CMK (cell line): ENCODE data around the gene ACTC1.

Source experiments
- DNase-seq: peaks from one replicate; pipeline ENCODE4 v3.0.0-alpha.2; 2010; ENCODE audit warnings: low read depth

The ACTC1 gene

GRCh38 chr15:34799149-34800101 is 4.1 kb upstream of the ACTC1 start:
- no peak for DNase-seq

- no peak for DNase-seq
Measured at GRCh38 chr15:34796847-34797435, 1.6 kb upstream of the ACTC1 start.

GRCh38 chr15:34794590-34795206 is 651 bp downstream of the ACTC1 start:
- no peak for DNase-seq

GRCh38 chr15:34793901-34794300 is 1.4 kb downstream of the ACTC1 start:
- no peak for DNase-seq

GRCh38 chr15:34793071-34793470 is 2.3 kb downstream of the ACTC1 start:
- DNase-seq: no peak

- DNase-seq: no peak
Measured at GRCh38 chr15:34791701-34792100, 3.6 kb downstream of the ACTC1 start.

- no peak for DNase-seq
Measured at GRCh38 chr15:34790121-34790520, 5.2 kb downstream of the ACTC1 start.

- no peak for DNase-seq
Measured at GRCh38 chr15:34789326-34789725, 6.0 kb downstream of the ACTC1 start.

GRCh38 chr15:34786206-34786605 is 9.1 kb downstream of the ACTC1 start:
- DNase-seq: no peak

- DNase-seq: no peak
Measured at GRCh38 chr15:34783991-34784390, 11.4 kb downstream of the ACTC1 start.

- no peak for DNase-seq
Measured at GRCh38 chr15:34783431-34783830, 11.9 kb downstream of the ACTC1 start.

GRCh38 chr15:34782901-34783300 is 12.4 kb downstream of the ACTC1 start:
- no peak for DNase-seq

GRCh38 chr15:34780725-34781124 is 14.6 kb downstream of the ACTC1 start:
- no peak for DNase-seq

GRCh38 chr15:34776606-34777105 is 18.7 kb downstream of the ACTC1 start:
- no peak for DNase-seq

- DNase-seq: no peak
Measured at GRCh38 chr15:34773917-34774316, 21.4 kb downstream of the ACTC1 start.

- no peak for DNase-seq
Measured at GRCh38 chr15:34773013-34773412, 22.3 kb downstream of the ACTC1 start.

- DNase-seq: no peak
Measured at GRCh38 chr15:34772312-34772711, 23.0 kb downstream of the ACTC1 start.

GRCh38 chr15:34769711-34770110 is 25.6 kb downstream of the ACTC1 start:
- DNase-seq: no peak

- DNase-seq: no peak
Measured at GRCh38 chr15:34768530-34768929, 26.8 kb downstream of the ACTC1 start.

- no peak for DNase-seq
Measured at GRCh38 chr15:34765741-34766140, 29.6 kb downstream of the ACTC1 start.

GRCh38 chr15:34760909-34761308 is 34.4 kb downstream of the ACTC1 start:
- DNase-seq: no peak

- no peak for DNase-seq
Measured at GRCh38 chr15:34759992-34760391, 35.4 kb downstream of the ACTC1 start.

GRCh38 chr15:34759347-34759746 is 36.0 kb downstream of the ACTC1 start:
- no peak for DNase-seq
